Measurements from ENCODE around the gene AGXT2.

AGXT2 gene

GRCh38 chr5:35091704-35092103 is 44.0 kb upstream of the AGXT2 start:
- H3K4me3 ChIP-seq (ENCODE audit: low read depth, low read length): no peak overlapping the region
- TF ChIP-seq CTCF (IDR thresholded peaks at IDR 0.05; ENCODE audit: borderline replicate concordance, insufficient read depth, low read depth, low read length): no peak

DNA sequence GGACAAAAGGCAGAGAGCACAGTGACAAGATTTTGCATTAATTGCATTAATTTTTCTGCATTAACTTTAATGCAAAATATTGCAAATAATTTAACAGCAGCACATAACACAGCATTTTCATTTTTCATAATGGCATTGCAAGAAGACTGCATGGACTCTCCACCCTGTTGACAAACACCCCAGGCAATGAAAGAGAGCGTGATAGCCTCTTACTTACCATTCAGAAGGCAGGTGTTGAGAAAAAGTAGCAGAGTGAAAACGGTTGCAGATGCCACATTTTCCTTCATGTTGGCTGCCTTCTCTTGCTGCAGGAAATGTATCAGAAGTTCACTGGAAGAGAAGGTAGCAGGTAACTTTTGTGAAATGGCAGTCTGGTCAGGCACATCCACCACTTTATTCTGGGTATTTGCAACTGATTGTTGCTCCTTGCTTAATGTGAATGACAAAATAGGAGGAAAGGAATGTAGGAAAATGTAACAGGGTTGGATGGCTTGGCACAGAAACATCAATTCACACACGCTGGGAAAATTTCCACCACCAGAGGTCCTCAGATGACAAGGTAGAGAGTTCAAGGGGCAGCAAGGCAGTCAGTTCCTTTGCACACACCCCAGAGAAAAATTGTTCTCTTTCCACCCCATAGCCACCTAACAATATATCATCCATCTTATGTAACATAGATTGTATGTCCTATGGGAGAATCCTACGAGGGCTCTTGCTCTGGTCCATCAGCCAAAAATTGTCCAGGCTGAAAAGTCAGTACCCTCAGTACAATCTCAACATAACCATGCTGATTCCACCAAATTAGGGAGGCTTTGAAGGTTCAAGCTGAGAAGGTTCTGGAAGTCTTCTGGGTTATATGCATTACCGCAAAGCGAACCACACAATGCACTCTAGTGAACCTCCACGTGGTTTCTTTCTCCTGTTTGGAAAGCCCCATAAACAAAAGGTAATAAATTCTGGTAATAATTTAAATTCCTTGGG is 41.9 kb upstream of the AGXT2 start:
- no peak overlapping the region for H3K4me3 ChIP-seq (ENCODE audit: low read depth, low read length)
- peak; percentile 75 for TF ChIP-seq CTCF (IDR thresholded peaks at IDR 0.05; ENCODE audit: borderline replicate concordance, insufficient read depth, low read depth, low read length)

- no peak overlapping the region for H3K4me3 ChIP-seq (ENCODE audit: low read depth, low read length)
- TF ChIP-seq CTCF (IDR thresholded peaks at IDR 0.05; ENCODE audit: borderline replicate concordance, insufficient read depth, low read depth, low read length): no peak
These were observed 40.2 kb upstream of the AGXT2 start for GRCh38 chr5:35087991-35088390.

DNA sequence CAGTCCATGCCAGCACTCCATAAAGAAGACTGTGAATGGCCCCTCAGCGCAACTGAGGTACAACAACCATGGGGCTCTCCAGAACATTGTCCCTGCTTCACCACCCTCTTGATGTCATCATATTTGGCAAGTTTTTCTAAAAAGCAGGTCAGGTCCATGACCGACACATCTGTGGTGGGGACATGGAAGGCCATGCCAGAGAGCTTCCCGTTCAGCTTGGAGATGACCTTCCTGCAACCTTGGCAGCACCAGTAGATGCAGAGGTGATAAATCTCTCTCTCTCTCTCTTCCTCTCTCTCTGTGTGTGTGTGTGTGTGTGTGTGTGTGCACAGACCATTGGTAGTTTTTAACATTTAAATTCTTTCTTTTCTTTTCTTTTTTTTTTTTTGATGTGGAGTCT is 35.4 kb upstream of the AGXT2 start:
- TF ChIP-seq CTCF (IDR thresholded peaks at IDR 0.05; ENCODE audit: borderline replicate concordance, insufficient read depth, low read depth, low read length): no peak
- H3K4me3 ChIP-seq (ENCODE audit: low read depth, low read length): no peak overlapping the region

- no peak for TF ChIP-seq CTCF (IDR thresholded peaks at IDR 0.05; ENCODE audit: borderline replicate concordance, insufficient read depth, low read depth, low read length)
- no peak overlapping the region for H3K4me3 ChIP-seq (ENCODE audit: low read depth, low read length)
These were observed 34.8 kb upstream of the AGXT2 start for GRCh38 chr5:35082530-35082929.

DNA sequence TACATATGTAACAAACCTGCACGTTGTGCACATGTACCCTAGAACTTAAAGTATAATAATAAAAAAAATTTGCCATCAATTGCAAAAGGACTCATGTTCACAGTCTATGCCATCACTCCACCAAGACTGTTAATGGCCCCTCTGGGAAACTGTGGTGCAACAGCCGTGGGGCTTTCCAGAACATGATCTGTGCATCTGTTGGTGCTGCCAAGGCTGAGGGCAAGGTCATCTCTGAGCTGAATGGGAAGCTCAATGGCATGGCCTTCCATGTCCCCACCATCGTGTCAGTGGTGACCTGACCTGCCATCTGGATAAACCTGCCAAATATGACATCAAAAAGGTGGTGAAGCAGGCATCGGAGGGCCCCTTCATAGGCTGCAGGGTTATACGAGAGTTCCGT is 33.4 kb upstream of the AGXT2 start:
- no peak overlapping the region for H3K4me3 ChIP-seq (ENCODE audit: low read depth, low read length)
- TF ChIP-seq CTCF (IDR thresholded peaks at IDR 0.05; ENCODE audit: borderline replicate concordance, insufficient read depth, low read depth, low read length): no peak

- H3K4me3 ChIP-seq (ENCODE audit: low read depth, low read length): no peak overlapping the region
- no peak for TF ChIP-seq CTCF (IDR thresholded peaks at IDR 0.05; ENCODE audit: borderline replicate concordance, insufficient read depth, low read depth, low read length)
These were observed 25.4 kb upstream of the AGXT2 start for GRCh38 chr5:35073160-35073559.

Measured in GM12875 (cell line).